ENCODE results near the gene MAP4K4. TPM values are rescaled to one million over a fixed set of nuclear protein-coding genes. Genes with fewer than 3 reads are reported as not detected.
A peak's percentile ranks its signal among the peaks of the same experiment; 100 is the strongest.

MAP4K4 gene
- total and polyA plus RNA-seq, 2 of the 13 experiments (the other 11 are each of a cell fraction or from before 2014, with no cell fraction given) = 105 to 264 TPM

- 0 out of 4 replicates have a peak, but pooled peaks of 1 of the 2 experiments have one; percentile 10 for TF ChIP-seq POLR2A (IDR thresholded peaks at IDR 0.05; ENCODE audit: insufficient read depth in 1 of 2, low read depth in 2 of 2, low read length in 2 of 2)
- no peak for TF ChIP-seq ZNF749 (CRISPR knock-in tag; IDR thresholded peaks at IDR 0.05; ENCODE audit: borderline replicate concordance)
- no peak for TF ChIP-seq HHEX (CRISPR knock-in tag; IDR thresholded peaks at IDR 0.05)
- no peak for TF ChIP-seq HNRNPLL (IDR thresholded peaks at IDR 0.05; ENCODE audit: low read depth, low read length, poor library complexity, severe bottlenecking)
- TF ChIP-seq HOXD1 (CRISPR knock-in tag; IDR thresholded peaks at IDR 0.05) = no peak
- peak; percentile 90 for TF ChIP-seq RBM22 (optimal IDR thresholded peaks at IDR 0.05; ENCODE audit: low read length)
- TF ChIP-seq, protein P1, sequence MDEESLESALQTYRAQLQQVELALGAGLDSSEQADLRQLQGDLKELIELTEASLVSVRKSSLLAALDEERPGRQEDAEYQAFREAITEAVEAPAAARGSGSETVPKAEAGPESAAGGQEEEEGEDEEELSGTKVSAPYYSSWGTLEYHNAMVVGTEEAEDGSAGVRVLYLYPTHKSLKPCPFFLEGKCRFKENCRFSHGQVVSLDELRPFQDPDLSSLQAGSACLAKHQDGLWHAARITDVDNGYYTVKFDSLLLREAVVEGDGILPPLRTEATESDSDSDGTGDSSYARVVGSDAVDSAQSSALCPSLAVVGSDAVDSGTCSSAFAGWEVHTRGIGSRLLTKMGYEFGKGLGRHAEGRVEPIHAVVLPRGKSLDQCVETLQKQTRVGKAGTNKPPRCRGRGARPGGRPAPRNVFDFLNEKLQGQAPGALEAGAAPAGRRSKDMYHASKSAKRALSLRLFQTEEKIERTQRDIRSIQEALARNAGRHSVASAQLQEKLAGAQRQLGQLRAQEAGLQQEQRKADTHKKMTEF (CRISPR knock-in tag; IDR thresholded peaks at IDR 0.05) = no peak
- no peak for TF ChIP-seq ZNF83 (CRISPR knock-in tag; IDR thresholded peaks at IDR 0.05; ENCODE audit: borderline replicate concordance)
- TF ChIP-seq ZHX1 (CRISPR knock-in tag; IDR thresholded peaks at IDR 0.05; ENCODE audit: low read depth) = no peak
- TF ChIP-seq, protein P2, sequence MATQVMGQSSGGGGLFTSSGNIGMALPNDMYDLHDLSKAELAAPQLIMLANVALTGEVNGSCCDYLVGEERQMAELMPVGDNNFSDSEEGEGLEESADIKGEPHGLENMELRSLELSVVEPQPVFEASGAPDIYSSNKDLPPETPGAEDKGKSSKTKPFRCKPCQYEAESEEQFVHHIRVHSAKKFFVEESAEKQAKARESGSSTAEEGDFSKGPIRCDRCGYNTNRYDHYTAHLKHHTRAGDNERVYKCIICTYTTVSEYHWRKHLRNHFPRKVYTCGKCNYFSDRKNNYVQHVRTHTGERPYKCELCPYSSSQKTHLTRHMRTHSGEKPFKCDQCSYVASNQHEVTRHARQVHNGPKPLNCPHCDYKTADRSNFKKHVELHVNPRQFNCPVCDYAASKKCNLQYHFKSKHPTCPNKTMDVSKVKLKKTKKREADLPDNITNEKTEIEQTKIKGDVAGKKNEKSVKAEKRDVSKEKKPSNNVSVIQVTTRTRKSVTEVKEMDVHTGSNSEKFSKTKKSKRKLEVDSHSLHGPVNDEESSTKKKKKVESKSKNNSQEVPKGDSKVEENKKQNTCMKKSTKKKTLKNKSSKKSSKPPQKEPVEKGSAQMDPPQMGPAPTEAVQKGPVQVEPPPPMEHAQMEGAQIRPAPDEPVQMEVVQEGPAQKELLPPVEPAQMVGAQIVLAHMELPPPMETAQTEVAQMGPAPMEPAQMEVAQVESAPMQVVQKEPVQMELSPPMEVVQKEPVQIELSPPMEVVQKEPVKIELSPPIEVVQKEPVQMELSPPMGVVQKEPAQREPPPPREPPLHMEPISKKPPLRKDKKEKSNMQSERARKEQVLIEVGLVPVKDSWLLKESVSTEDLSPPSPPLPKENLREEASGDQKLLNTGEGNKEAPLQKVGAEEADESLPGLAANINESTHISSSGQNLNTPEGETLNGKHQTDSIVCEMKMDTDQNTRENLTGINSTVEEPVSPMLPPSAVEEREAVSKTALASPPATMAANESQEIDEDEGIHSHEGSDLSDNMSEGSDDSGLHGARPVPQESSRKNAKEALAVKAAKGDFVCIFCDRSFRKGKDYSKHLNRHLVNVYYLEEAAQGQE (IDR thresholded peaks at IDR 0.05; ENCODE audit: borderline replicate concordance in 1 of 2, low read depth in 1 of 2, low read length in 2 of 2) = no peak
These were observed 110.6 kb downstream of the MAP4K4 start (continued) for GRCh38 chr2:101808006-101808562.
